Gastrocnemius medialis (tissue), 4 donors: Measurements from ENCODE around the gene EIF3L.

Experiments used
- POLR2A ChIP-seq, 2 donors: fragments of 450-650 bp; IDR thresholded peaks; one replicate each; pipeline ENCODE4 v1.6.1; 2017; ENCODE audit warnings: antibody characterized with exemption in 2 of 2, mild to moderate bottlenecking in 2 of 2, moderate library complexity in 2 of 2
- TF ChIP-seq, protein P1 (sequence below), 5 experiments: fragments of 450-650 bp in 3 of 5; fragments of 200-600 bp in 2 of 5; sonication (generic) in 2 of 5; IDR thresholded peaks in 4 of 5; conservative IDR thresholded peaks in 1 of 5; 1 replicate in 4 of 5; 2 replicates in 1 of 5; pipeline ENCODE4 v1.5.1; 2016 to 2019; ENCODE audit warnings: antibody characterized with exemption in 5 of 5, mild to moderate bottlenecking in 3 of 5, moderate library complexity in 3 of 5

- TF ChIP-seq, protein P1, sequence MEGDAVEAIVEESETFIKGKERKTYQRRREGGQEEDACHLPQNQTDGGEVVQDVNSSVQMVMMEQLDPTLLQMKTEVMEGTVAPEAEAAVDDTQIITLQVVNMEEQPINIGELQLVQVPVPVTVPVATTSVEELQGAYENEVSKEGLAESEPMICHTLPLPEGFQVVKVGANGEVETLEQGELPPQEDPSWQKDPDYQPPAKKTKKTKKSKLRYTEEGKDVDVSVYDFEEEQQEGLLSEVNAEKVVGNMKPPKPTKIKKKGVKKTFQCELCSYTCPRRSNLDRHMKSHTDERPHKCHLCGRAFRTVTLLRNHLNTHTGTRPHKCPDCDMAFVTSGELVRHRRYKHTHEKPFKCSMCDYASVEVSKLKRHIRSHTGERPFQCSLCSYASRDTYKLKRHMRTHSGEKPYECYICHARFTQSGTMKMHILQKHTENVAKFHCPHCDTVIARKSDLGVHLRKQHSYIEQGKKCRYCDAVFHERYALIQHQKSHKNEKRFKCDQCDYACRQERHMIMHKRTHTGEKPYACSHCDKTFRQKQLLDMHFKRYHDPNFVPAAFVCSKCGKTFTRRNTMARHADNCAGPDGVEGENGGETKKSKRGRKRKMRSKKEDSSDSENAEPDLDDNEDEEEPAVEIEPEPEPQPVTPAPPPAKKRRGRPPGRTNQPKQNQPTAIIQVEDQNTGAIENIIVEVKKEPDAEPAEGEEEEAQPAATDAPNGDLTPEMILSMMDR (IDR thresholded peaks at IDR 0.05 in 4 of 5, conservative IDR thresholded peaks at IDR 0.05 in 1 of 5): no peak
- no peak for TF ChIP-seq POLR2A (IDR thresholded peaks at IDR 0.05)
Measured at GRCh38 chr22:37801946-37802309, 47.3 kb upstream of the EIF3L start.
